GM11168 (cell line): ENCODE measurements around the gene NYAP1.
"Not testable (repeated sequence)": the region's sequence is repeated elsewhere in the genome, so short reads cannot be mapped to it uniquely, and the experiment has no call there.

Source experiments
- in situ Hi-C: fragments of 300-500 bp; cut with MboI; formaldehyde crosslinking; loops from one replicate; pipeline ENCODE4 v1.12.0; 2022; ENCODE audit warnings: low sequenced_read_pairs; ENCODE audit not compliant: unreplicated experiment

Gene NYAP1

DNA sequence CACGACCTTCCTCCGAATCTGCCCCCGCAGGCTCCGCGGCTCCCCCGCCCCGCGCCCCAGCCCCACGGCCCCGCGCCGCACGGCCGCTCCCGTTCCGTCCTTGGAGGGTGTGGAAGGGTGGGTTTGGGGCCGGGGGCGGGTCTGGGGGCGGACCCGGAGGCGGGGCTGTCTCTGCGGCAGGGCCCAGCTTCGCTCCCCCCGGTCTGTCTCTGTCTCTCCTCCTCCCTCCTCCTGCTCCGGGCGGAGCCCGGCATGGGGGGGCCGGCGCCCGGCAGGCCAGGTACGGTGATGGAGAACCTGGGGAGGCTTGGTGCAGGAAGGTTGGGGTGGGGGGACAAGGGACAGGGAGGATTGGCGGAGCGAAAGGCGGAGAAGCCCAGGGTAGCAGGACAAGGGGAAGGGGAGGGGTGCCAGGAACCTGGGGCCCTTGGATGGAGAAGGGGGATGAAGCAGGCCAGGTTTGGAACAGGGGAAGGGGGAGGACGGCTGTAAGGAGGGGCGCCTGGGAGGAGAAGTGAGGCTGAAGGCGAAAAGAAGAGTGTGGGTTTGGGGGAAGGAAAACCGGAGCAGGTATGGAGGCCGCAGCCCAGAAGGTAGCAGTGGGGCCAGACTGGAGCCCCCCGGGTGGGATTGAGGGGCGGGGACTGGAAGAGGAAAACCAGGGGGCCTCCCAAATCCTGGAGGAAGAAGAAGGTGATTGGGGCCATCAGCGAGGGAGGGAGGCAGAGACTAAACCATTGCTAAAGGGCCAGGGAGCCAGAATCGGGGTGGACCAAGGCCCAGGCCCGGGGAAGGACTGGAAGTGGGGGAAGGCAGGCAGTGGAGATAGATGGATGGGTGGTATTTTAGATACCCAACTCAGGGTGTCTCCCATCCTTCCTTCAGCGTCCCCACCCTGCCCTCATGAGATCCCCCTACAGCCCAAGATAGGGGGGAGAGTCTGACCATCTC, at the start of gene NYAP1:
TSS of gene NYAP1 (plus strand) at position 206 of the 951 bp plus-strand sequence. CDS start 1,385 bp downstream, outside the sequence.
- in situ Hi-C loops = loop anchor here (5.0 to 10.0 kb wide), 2 partner anchors 78 to 231 kb away; no protein-coding TSS in a partner anchor

- in situ Hi-C loops = no loop called here
Measured at GRCh38 chr7:100434297-100435144, 49.2 kb upstream of the NYAP1 start.

DNA sequence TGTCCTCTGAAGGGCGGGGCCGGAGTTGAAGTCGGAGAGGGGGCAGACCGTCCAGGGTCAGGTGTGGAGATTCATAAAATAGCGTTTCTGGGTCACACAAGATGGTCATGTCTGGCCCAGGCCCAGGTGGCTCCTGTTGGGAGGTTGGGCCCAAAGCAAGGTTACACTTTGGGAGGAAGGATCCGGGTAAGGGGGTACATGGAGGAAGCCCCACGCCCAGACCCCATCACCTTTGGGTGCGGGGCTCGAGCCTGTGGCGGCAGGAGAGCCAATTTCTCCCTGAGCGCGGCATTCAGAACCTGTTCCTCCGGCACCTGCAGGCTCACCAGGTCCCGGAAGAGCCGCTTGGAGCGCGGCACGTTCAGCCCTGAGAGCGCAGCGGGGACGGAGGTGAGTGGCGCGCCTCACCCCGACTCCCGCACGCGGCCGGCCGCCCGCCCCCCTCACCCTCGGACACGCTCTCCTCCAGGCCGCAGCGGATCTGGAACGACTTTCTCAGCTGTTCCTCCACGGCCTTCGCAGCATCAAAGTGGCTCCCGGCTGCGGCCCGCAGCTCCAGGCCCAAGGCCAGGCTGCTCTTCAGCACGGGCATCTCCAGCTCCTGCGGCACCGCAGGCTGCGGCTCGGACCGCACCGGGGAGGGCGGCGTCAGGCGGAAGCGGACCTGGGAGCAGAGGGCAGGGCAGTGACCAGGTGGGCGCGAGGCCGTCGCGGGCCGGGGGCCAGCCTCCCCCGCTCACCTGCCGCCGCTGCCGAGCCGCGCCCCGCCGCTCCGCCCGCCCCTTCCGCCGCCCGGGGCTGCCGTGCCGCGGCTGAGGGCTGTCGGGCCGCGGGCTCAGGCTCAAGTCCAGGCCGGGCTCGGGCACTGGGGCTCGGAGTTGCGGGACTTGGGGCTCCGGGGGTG, 48.1 kb upstream of the NYAP1 start:
- in situ Hi-C loops = no loop called here

- in situ Hi-C loops = no loop called here
Measured at GRCh38 chr7:100437150-100438100, 46.3 kb upstream of the NYAP1 start.

GRCh38 chr7:100438172-100438571, 45.6 kb upstream of the NYAP1 start:
- in situ Hi-C loops = no loop called here

- in situ Hi-C loops = not testable (repeated sequence)
Measured at GRCh38 chr7:100438731-100439130, 45.0 kb upstream of the NYAP1 start.

DNA sequence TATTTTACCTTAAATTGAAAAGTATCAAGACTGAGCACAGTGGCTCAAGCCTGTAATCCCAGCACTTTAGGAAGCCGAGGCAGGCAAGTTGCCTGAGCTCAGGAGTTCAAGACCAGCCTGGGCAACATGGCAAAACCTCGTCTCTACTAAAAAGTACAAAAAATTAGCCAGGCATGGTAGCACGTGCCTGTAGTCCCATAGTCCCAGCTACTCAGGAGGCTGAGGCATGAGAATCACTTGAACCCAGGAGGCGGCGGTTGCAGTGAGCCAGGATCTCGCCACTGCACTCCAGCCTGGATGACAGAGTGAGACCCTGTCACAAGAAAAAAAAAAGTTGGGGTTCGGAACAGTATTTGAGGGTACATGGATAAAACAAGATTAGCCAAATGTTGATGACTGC, 44.5 kb upstream of the NYAP1 start:
- in situ Hi-C loops = not testable (repeated sequence)

GRCh38 chr7:100441641-100442535, 41.8 kb upstream of the NYAP1 start:
- in situ Hi-C loops = no loop called here

- in situ Hi-C loops = no loop called here
Measured at GRCh38 chr7:100443096-100443840, 40.5 kb upstream of the NYAP1 start.

DNA sequence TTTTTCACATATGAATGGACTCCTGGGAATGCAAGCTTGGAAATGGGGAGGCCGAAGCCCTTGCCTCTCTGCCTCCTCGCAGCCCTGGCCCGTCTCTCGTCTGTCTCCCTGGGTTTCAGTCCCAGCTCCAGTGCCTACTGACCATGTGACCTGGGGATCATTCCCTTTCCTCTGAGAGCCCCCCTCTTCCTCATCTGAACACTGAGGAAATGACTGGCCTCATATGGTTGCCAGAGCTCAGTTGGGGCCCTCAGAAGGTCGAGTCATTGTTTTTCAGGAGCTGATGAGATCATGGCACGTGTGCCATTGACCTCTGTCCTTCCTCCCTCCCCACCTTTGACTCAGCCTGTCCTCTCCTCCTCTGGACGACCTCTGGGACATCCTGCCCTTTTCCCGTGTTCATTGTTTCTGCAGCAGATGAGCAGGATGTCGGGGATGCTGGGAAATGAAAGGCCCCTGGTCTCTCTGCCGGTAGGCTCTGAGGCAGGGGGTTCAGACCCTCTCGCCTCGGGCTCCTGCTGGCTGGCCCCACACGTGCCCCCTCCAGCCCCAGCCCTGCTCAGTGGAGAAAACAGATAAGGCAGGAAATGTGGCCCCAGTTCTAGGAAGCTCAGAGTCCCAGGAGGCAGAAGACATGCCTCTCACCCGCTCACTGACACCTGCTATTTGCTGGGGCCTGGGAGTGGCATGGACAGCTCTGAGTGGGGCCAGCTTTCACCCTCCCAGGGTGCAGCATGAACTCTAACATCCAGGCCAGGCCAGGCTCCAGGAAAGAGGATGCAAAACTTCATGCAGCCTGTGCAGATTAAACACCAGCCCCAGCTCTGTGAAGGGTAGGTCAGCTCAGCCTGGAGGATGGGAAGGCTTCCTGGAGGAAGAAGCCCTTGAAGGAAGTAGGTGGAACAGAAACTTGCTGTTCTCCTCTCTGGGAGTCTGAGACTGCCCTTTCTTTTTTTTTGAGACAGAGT, 39.1 kb upstream of the NYAP1 start:
- in situ Hi-C loops = no loop called here

- in situ Hi-C loops = no loop called here
Measured at GRCh38 chr7:100446040-100446439, 37.7 kb upstream of the NYAP1 start.

DNA sequence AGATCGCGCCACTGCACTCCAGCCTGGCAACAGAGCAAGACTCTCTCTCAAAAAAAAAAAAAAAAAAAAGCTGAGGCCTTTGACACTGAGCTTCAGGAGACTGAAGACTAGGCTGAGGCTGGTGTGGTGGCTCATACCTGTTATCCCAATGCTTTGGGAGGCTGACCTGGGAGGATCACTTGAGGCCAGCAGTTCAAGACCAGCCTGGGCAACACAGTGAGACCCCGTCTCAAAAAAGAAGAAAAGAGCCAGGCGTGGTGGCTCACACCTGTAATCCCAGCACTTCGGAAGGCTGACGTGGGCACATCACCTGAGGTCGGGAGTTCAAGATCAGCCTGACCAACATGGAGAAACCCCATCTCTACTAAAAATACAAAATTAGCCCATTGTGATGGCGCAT, 36.4 kb upstream of the NYAP1 start:
- in situ Hi-C loops = not testable (repeated sequence)

GRCh38 chr7:100449190-100449795, 34.4 kb upstream of the NYAP1 start:
- in situ Hi-C loops = no loop called here

DNA sequence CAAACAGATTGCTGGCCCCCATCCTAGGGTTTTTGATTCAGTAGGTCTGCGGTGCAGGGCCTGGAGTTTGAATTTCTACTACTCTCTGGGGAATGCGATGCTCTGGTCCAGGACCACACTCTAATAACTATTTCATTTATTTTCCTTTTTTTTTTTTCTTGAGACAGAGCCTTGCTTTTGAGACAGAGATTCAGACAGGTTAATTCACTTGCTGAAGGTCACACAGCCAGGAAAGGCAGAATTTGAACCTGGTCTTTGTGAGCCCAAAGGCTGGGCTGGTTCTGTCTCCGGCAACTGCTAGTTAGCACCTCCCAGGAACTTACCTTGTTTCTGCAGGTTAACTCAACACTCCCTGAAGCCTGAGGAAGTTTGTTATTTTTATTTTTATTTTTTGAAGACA, 31.2 kb upstream of the NYAP1 start:
- in situ Hi-C loops = no loop called here

GRCh38 chr7:100453854-100454253, 29.9 kb upstream of the NYAP1 start:
- in situ Hi-C loops = not testable (repeated sequence)

DNA sequence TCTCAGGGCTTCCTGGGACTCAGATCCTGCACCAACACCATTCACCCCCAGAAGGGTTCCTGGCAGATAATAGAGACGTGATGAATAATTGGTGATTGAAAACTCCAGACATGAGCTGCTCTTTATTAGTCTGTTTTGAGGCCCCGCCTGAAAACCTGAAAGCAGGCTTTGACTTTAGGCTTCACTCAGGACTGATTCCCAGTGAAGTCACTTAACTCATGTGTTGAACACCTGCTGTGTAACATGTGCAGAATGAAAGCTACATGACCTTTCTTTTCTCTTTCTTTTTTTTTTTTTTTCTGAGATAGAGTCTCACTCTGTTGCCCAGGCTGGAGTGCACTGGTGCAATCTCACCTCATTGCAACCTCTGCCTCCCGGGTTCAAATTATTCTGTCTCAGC, 28.5 kb upstream of the NYAP1 start:
- in situ Hi-C loops = no loop called here
